Epithelial cell of proximal tubule (primary cell): Measurements from ENCODE around the gene CAMK2D. TPM values are rescaled to one million over a fixed set of nuclear protein-coding genes. Genes with fewer than 3 reads are reported as not detected.
A peak's percentile ranks its signal among the peaks of the same experiment; 100 is the strongest.
"Not testable (repeated sequence)": the region's sequence is repeated elsewhere in the genome, so short reads cannot be mapped to it uniquely, and the experiment has no call there.

ENCODE experiments used
- DNase-seq: peaks from one replicate; pipeline ENCODE4 v3.0.0-alpha.2; 2011; ENCODE audit warnings: low read depth
- H3K4me3 ChIP-seq: 2 replicates; pipeline ENCODE4 v1.5.1; 2011; ENCODE audit warnings: low read depth, mild to moderate bottlenecking, low read length
- total RNA-seq: library from RNA; depleted of rRNA; stranded (reverse); fragments of >200 nt; gene quantifications from 2 replicates; pipeline ENCODE4 v1.2.3, GENCODE V29; 2015
- TF ChIP-seq, protein P1 (sequence below): conservative IDR thresholded peaks from 2 replicates; pipeline ENCODE4 v1.5.1; 2012; ENCODE audit warnings: low read depth, mild to moderate bottlenecking, low read length

Gene CAMK2D
- 20.3 and 42.2 TPM in 2 replicates for total RNA-seq

DNA sequence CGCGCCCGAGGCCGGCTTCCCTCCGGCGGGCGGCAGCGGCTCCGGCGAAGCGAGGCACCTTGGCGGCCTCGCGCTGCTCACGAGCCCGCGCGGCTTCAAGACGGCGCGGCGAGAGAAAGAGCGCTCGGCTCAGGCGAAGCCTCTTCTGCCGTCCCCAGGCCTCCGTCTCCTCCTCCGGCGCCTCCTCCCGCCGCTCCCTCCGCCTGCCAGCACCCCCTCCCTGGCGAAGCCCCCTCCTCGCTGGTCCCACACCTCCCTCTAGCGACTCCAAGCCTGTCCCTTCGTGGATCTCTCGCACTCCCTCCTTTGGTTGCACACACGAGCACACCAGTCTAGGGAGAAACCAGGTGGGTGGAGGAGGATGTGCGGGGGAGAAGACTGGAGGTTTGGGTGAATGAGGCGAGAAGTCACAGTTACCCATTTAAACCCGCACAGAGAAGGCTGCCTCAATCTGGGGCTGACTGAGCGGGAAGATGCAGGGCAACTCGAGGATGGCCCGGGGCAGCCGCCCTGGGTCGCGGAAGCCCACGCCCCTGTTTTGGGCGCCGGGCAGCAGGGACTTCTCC lies at the start of gene CAMK2D:
Gene CAMK2D (minus strand): TSS at position 119 of the 566 bp plus-strand sequence. CDS start 670 bp downstream, outside the sequence.
- TF ChIP-seq, protein P1, sequence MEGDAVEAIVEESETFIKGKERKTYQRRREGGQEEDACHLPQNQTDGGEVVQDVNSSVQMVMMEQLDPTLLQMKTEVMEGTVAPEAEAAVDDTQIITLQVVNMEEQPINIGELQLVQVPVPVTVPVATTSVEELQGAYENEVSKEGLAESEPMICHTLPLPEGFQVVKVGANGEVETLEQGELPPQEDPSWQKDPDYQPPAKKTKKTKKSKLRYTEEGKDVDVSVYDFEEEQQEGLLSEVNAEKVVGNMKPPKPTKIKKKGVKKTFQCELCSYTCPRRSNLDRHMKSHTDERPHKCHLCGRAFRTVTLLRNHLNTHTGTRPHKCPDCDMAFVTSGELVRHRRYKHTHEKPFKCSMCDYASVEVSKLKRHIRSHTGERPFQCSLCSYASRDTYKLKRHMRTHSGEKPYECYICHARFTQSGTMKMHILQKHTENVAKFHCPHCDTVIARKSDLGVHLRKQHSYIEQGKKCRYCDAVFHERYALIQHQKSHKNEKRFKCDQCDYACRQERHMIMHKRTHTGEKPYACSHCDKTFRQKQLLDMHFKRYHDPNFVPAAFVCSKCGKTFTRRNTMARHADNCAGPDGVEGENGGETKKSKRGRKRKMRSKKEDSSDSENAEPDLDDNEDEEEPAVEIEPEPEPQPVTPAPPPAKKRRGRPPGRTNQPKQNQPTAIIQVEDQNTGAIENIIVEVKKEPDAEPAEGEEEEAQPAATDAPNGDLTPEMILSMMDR, result peak; percentile 66
- H3K4me3 ChIP-seq, result peak within 1 kb of the TSS; percentile 83
- DNase-seq, result no peak

DNA sequence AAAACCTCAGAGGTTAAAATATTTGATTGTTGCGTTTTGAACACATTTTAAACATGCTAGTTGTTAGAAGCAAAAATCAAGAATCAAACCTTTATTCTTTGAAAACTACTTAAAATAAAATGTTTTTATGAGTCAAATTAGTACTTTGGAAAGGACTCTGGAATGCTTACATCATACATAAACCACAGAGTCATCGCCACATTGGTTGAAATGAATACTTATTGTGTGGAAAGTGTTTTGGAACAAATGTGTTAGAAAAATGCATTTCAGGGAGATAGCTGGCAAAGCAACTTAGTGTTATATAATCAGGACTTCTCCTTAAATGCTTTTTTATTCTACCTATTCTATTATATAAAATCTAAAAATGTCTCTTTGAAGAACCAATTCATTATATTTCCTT lies 49.4 kb upstream of the CAMK2D start:
- DNase-seq, result no peak
- H3K4me3 ChIP-seq, result no peak overlapping the region
- TF ChIP-seq, protein P1, result no peak

DNA sequence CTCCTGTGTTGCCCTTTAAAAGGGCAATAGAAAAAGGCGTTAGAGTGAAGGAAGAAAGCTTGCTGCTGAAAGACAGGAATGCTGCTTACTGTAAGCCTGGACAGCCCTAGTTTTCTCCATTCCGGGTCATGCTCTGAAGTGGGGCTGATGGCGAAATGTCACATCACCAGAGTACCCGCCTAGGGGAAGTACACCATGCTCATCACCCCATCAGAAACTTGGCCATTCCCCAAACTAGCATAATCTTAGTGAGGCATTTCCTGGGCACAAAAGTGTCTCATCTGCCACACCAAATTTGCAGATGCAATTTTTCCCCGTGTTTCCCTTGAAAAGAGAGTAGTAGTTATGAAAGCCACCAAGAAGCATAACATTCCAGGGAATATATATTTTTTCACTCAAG lies 47.8 kb upstream of the CAMK2D start:
- DNase-seq, result no peak
- TF ChIP-seq, protein P1, result no peak
- H3K4me3 ChIP-seq, result no peak overlapping the region

DNA sequence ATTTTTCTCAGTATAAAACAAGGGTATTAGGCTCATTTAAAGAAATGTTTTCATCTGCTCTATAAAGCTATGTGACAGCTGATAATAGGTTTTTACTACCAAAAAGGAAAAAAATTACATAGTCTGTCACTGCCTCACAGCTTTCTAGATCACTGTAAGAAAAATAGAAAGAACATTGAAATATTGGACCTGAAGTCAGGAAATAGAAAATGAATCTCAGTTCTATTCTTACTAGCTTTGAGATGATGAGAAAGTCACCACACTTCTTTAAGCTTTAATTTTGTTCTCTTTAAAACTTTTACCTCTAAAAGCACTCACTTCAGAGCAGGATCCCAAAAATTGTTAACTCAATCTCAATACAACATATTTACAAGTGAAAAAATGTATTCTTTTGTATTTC lies 45.3 kb upstream of the CAMK2D start:
- DNase-seq, result no peak
- no peak overlapping the region for H3K4me3 ChIP-seq
- TF ChIP-seq, protein P1, result no peak

DNA sequence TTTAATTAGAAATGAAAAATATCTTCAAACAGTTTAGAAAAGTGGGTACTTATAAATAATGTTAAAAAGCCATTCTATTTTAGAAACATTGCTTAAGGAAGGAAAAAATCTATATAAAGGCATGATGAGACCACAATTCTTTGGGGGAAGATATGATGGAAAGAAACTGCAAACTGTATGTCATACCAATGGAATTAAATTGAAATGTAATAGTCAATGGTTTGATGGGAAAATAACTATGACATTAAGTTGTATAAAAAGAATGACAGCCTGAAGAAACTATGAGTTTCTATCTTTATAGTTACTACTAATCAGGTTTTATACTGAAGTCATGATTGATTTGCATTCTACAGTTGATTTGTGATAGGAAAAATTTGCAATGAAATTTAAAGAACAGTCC lies 40.3 kb upstream of the CAMK2D start:
- TF ChIP-seq, protein P1, result no peak
- no peak overlapping the region for H3K4me3 ChIP-seq
- DNase-seq, result no peak

DNA sequence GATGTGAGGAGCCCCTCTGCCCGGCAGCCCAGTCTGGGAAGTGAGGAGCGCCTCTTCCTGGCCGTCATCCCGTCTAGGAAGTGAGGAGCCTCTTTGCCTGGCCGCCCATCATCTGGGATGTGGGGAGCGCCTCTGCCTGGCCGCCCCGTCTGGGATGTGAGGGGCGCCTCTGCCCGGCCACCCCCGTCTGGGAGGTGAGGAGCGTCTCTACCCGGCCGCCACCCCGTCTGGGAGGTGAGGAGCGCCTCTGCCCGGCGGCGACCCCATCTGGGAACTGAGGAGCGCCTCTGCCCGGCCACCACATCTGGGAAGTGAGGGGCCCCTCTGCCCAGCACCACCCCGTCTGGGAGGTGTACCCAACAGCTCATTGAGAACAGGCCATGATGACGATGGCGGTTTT lies 34.8 kb upstream of the CAMK2D start:
- H3K4me3 ChIP-seq, DNase-seq: not testable (repeated sequence)

DNA sequence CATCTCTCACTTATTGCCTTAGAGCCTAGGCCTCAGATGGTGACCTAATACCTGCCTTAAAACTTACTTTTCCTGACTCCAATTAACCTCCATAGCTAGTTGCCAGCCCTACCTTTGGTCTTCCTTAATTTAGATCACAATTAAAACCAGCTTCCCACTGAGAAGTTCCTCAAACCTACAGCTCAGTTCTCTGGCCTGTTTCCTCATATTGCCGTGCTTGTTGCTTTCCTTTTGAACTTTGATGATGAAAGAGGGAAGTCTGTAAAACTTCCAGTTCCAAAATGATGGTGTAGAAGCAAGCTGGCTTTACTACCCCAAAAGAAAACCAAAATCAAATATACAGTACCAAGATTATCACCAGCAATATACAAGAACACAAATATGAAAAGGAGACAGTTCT lies 28.9 kb upstream of the CAMK2D start:
- no peak overlapping the region for H3K4me3 ChIP-seq
- TF ChIP-seq, protein P1, result no peak

More for the DNA sequence above, 28.9 kb upstream of the CAMK2D start:
- no peak for DNase-seq
